Measurements from ENCODE around the gene ANKRD28. TPM values are rescaled to one million over a fixed set of nuclear protein-coding genes. Genes with fewer than 3 reads are reported as not detected.

Gene ANKRD28
- total RNA-seq, 1 donor from 2014 or later: 50.3 TPM

DNA sequence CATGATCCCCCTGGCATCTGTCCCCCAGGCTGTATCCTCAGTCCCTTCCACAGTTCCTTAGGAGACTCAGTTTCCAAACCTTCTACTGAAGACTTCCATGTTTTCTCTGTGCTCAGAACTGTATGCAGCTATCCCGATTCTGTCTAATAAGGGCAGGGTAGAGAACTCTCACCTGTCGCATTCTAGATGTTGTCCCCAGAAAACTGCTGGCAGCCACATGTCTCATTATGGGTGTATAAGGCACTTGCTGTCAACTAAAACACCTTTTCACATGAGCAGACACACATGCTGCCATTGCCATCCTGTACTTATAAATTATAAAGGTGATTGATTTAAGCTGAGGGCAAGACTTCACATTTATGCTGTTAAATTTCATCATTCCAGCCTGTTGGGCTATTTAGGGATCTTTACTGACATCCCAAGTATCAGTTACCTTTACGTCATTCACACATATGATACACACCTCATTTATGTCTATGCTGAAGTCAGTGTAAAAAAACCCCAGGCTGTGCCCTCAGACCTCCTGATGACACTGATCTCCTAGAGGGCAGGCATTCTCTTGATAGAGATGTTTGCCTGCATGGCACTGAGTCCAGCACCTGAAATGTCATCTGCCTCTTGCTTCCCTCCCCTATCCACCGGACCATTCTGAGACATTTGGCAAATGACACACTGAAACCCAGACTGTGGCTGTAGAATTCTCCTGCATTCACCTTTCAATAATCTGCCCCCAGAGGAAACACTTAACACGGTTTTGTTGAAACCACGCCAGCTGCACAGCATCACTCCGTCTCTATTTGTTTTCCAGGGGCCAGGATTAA is 160.4 kb downstream of the ANKRD28 start:
- intact Hi-C loops (cut with DNase I): no loop called here
- no peaks in the 10 kb centered on the region for H3K9me3 ChIP-seq
- DNase-seq (no peak), ATAC-seq (no peak)
- H3K4me3 ChIP-seq: no peak overlapping the region
- H3K4me1 ChIP-seq: peaks cover 30% of the 10 kb centered on the region
- H3K27me3 ChIP-seq: no peaks in the 10 kb centered on the region
- TF ChIP-seq, protein P1, sequence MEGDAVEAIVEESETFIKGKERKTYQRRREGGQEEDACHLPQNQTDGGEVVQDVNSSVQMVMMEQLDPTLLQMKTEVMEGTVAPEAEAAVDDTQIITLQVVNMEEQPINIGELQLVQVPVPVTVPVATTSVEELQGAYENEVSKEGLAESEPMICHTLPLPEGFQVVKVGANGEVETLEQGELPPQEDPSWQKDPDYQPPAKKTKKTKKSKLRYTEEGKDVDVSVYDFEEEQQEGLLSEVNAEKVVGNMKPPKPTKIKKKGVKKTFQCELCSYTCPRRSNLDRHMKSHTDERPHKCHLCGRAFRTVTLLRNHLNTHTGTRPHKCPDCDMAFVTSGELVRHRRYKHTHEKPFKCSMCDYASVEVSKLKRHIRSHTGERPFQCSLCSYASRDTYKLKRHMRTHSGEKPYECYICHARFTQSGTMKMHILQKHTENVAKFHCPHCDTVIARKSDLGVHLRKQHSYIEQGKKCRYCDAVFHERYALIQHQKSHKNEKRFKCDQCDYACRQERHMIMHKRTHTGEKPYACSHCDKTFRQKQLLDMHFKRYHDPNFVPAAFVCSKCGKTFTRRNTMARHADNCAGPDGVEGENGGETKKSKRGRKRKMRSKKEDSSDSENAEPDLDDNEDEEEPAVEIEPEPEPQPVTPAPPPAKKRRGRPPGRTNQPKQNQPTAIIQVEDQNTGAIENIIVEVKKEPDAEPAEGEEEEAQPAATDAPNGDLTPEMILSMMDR (IDR thresholded peaks at IDR 0.05): no peak
- H3K36me3 ChIP-seq: no peaks in the 10 kb centered on the region
- H3K27ac ChIP-seq: no peak overlapping the region

DNA sequence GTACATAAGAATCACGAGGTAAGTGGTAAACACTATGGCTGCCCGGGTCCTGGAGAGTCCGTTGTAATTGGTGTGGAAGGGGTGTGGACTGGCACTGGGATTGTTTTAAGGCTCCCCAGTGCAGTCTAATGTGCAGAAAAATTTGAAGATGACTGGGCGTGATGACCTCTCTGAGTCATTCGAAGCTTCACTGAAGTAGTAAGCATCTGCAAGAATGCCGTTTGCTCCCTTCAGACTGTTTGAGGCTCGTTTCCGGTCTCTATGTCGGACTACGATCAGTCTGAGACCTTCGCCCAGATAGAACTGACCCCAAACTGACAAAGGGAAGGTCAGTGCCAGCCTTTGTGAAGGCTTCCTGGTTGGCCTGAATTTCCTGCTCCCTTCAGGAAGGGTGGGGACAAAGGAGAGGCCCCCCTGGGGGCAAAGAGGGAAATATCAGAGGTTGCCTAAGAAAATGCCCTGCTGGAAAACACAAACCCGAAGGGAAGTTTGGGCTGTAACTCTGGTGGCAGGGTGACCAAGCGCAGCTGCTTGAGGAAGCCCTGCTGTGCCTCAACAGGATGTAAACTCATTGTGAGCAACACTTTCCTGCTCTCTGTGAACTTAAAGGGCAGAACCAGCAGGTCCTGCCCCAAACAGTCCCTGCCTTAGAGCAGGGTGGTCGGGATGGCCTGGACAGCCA is 161.6 kb downstream of the ANKRD28 start:
- H3K4me1 ChIP-seq: peaks cover 36% of the 10 kb centered on the region
- no peaks in the 10 kb centered on the region for H3K27me3 ChIP-seq
- no peak for DNase-seq
- no peaks in the 10 kb centered on the region for H3K9me3 ChIP-seq
- H3K27ac ChIP-seq: peak overlapping the region; percentile 71
- peak; percentile 75 for ATAC-seq
- TF ChIP-seq, protein P1 (IDR thresholded peaks at IDR 0.05): no peak
- no peaks in the 10 kb centered on the region for H3K36me3 ChIP-seq
- intact Hi-C loops (cut with DNase I): no loop called here
- no peak overlapping the region for H3K4me3 ChIP-seq

DNA sequence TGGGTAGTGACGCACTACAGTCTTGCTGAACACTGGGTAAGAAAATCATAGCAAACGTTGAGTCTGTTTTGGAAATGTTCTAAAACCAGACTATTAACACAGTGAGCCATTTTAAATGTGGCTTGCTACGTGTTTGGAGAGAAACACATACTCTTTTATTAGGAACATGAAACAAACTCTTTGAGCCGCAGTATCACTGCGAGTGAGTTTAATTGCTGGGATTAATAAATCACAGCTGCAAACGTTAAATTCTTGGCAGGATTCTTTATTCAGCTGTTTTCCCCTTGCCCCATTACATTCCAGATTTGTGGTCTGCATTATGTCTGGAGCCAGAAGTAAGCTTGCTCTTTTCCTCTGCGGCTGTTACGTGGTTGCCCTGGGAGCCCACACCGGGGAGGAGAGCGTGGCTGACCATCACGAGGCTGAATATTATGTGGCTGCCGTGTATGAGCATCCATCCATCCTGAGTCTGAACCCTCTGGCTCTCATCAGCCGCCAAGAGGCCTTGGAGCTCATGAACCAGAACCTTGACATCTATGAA is 162.6 kb downstream of the ANKRD28 start:
- TF ChIP-seq, protein P1 (IDR thresholded peaks at IDR 0.05): no peak
- intact Hi-C loops (cut with DNase I): no loop called here
- DNase-seq (no peak), ATAC-seq (no peak)
- Histone ChIP-seq H3K27ac (peak overlapping the region; percentile 71), H3K27me3 (no peaks in the 10 kb centered on the region), H3K9me3 (no peaks in the 10 kb centered on the region), H3K4me3 (no peak overlapping the region), H3K36me3 (no peaks in the 10 kb centered on the region), H3K4me1 (peaks cover 44% of the 10 kb centered on the region)

DNA sequence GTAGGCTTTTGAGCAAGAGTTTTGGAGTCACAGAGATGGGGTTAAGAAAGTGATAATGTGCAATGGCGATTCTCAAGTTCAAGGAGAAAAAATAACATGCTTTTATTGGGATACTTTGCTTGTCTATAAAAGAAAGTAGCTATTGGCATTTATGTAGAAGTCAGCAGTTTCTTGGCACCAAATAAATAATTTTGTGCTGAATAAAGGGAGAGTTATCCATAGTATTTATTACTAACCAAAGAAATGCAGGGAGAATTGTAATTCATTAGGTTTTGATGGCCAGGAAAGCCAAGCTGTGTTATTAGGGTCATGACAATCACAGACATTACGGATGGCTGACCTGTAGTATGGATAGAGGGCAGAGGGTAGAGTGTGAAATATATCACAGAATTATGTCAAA is 163.1 kb downstream of the ANKRD28 start:
- peak overlapping the region; percentile 21 for H3K27ac ChIP-seq
- TF ChIP-seq, protein P1 (IDR thresholded peaks at IDR 0.05): no peak
- no peaks in the 10 kb centered on the region for H3K36me3 ChIP-seq
- ATAC-seq (no peak), DNase-seq (no peak)
- no peaks in the 10 kb centered on the region for H3K27me3 ChIP-seq
- H3K4me1 ChIP-seq: peaks cover 44% of the 10 kb centered on the region
- intact Hi-C loops (cut with DNase I): no loop called here
- no peaks in the 10 kb centered on the region for H3K9me3 ChIP-seq
- no peak overlapping the region for H3K4me3 ChIP-seq

DNA sequence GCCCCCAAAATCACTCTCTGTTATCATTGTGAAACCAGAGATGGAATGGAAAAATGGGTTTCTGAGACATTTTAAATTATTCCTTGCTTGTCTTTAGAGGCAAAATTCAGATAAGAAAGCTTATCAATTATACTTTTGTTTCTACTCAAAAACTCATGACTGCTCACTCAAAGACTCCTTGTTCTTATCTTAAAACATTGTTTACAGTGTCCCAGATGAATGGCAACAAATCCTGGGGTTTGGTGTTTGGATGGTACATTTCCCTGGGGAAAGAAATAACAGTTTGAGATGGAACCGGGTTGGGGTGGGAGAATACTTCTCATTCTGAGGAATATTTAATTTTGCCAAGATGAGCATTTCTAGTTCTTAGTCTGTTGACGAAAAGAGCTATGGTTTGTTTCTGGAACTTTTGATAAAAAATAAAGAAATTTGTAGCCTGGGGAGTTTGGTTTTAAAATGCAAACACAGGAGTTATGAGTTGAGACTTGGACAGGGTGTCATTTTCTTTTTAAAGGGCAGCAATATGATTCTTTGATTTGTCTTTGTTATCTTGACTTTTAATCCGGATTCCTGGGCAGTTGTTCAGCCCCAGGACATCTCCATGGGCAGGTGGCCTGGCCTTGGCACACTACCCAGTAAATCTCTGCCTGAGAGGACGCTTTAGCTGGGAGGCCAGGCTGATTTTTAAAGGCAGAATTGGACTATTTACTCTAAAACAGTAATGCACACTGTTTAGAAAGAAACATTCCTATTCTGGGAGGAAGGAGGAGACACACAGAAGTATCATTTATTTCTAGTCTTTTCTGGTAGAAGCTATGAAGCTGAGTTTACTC is 163.8 kb downstream of the ANKRD28 start:
- intact Hi-C loops (cut with DNase I): no loop called here
- Histone ChIP-seq H3K27me3 (no peaks in the 10 kb centered on the region), H3K4me1 (peaks cover 44% of the 10 kb centered on the region), H3K9me3 (no peaks in the 10 kb centered on the region), H3K27ac (peak overlapping the region; percentile 21), H3K36me3 (no peaks in the 10 kb centered on the region), H3K4me3 (no peak overlapping the region)
- no peak for ATAC-seq
- TF ChIP-seq, protein P1 (IDR thresholded peaks at IDR 0.05): no peak
- no peak for DNase-seq
